Islet of Langerhans (tissue), 1 donor: ENCODE measurements around the gene CREBRF.
"Not testable (repeated sequence)": the region's sequence is repeated elsewhere in the genome, so short reads cannot be mapped to it uniquely, and the experiment has no call there.

Source experiments
- FAIRE-seq: peaks from one replicate; lab custom pipeline; 2011; peaks lifted over from hg19 to GRCh38; lab: Jason Lieb, UNC

Gene CREBRF

GRCh38 chr5:173055983-173056782, at the start of gene CREBRF:
TSS of gene CREBRF (plus strand) at chr5:173056352. CDS start at chr5:173080776, 24,424 bp downstream.
- FAIRE-seq = no peak

GRCh38 chr5:173010021-173010420, 46.1 kb upstream of the CREBRF start:
- FAIRE-seq = no peak

- FAIRE-seq = no peak
Measured at GRCh38 chr5:173010547-173011464, 45.3 kb upstream of the CREBRF start.

- FAIRE-seq = no peak
Measured at GRCh38 chr5:173011566-173011965, 44.6 kb upstream of the CREBRF start.

- no peak for FAIRE-seq
Measured at GRCh38 chr5:173012882-173013281, 43.3 kb upstream of the CREBRF start.

- no peak for FAIRE-seq
Measured at GRCh38 chr5:173014671-173015070, 41.5 kb upstream of the CREBRF start.

GRCh38 chr5:173015192-173015591, 41.0 kb upstream of the CREBRF start:
- no peak for FAIRE-seq

- no peak for FAIRE-seq
Measured at GRCh38 chr5:173015598-173016455, 40.3 kb upstream of the CREBRF start.

- no peak for FAIRE-seq
Measured at GRCh38 chr5:173016598-173017046, 39.5 kb upstream of the CREBRF start.

GRCh38 chr5:173017087-173017486, 39.1 kb upstream of the CREBRF start:
- FAIRE-seq = not testable (repeated sequence)

- no peak for FAIRE-seq
Measured at GRCh38 chr5:173018358-173018757, 37.8 kb upstream of the CREBRF start.

GRCh38 chr5:173020154-173020581, 36.0 kb upstream of the CREBRF start:
- FAIRE-seq = no peak

GRCh38 chr5:173020643-173021042, 35.5 kb upstream of the CREBRF start:
- no peak for FAIRE-seq

GRCh38 chr5:173025651-173026050, 30.5 kb upstream of the CREBRF start:
- no peak for FAIRE-seq

GRCh38 chr5:173027905-173028304, 28.2 kb upstream of the CREBRF start:
- FAIRE-seq = no peak

- no peak for FAIRE-seq
Measured at GRCh38 chr5:173028811-173029327, 27.3 kb upstream of the CREBRF start.

GRCh38 chr5:173029499-173029921, 26.6 kb upstream of the CREBRF start:
- no peak for FAIRE-seq

- FAIRE-seq = not testable (repeated sequence)
Measured at GRCh38 chr5:173032096-173032495, 24.1 kb upstream of the CREBRF start.

GRCh38 chr5:173032730-173033129, 23.4 kb upstream of the CREBRF start:
- FAIRE-seq = no peak

- FAIRE-seq = no peak
Measured at GRCh38 chr5:173033923-173034322, 22.2 kb upstream of the CREBRF start.

GRCh38 chr5:173035904-173036707, 20.0 kb upstream of the CREBRF start:
- FAIRE-seq = no peak
